Measurements from ENCODE around the gene ACOT11. TPM values are rescaled to one million over a fixed set of nuclear protein-coding genes. Genes with fewer than 3 reads are reported as not detected.

Gene ACOT11
- total and polyA plus RNA-seq, 2 of the 13 experiments (the other 11 are each of a cell fraction or from before 2014, with no cell fraction given), result 2.6 to 3.3 TPM

DNA sequence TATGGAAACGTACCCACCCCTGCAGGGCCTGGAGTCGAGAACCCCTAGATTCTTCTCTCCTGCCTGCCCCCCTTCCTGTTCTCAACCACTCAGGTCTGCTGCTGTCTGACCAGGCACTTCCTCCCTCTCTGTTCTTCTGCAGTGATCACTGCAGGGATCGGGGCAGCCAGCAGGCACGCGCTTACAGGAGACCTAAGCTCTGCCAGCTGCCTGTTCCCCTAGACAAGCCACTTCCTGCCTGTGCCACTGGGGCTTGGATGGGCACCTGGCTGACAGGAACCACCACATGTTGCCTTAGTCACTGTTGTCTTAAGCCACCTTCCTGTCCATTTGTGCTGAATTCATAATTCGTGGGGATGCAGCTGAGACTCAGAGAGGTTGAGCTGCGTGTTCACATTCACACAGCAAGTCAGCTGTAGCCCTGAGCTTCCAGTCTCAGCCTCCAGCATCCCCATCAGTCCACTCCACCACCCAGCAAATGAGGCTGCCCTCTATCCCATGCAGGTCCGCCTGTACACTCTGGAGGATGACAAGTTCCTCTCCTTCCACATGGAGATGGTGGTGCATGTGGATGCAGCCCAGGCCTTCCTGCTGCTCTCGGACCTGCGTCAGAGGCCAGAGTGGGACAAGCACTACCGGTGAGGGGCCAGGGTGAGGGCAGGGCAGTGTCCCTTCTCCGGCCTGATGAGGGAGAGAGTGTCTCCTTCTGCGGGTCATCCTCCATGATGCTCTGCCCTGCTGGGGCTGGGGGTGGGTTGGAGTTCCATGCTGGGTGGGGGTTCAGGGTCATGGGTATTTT is 56.7 kb downstream of the ACOT11 start:
- H3K27ac ChIP-seq (ENCODE audit: extremely low read length, insufficient read depth, low read length), result no peak overlapping the region
- H3K79me2 ChIP-seq (ENCODE audit: insufficient read depth, low read length), result no peaks in the 10 kb centered on the region
- no peaks in the 10 kb centered on the region for H3K36me3 ChIP-seq (replicated peaks in 1 of 2; ENCODE audit: control insufficient read depth in 1 of 2, insufficient read depth in 2 of 2, low read length in 2 of 2)
- no peaks in the 10 kb centered on the region for H3K9me3 ChIP-seq (ENCODE audit: low read length)
- TF ChIP-seq ZNF768 (CRISPR knock-in tag; IDR thresholded peaks at IDR 0.05) (peak; percentile 41; the same call in 1 of the 2 replicates), SKI (IDR thresholded peaks at IDR 0.05; ENCODE audit: partially characterized antibody) (no peak)
- H3K4me3 ChIP-seq (replicated peaks in 1 of 3; ENCODE audit: insufficient read depth in 1 of 3, low read depth in 2 of 3, low read length in 3 of 3), result no peak overlapping the region
- CTCF ChIA-PET (ENCODE audit: low intra/inter-chr PET ratio, low total read pairs), result no interaction called here
- H4K20me1 ChIP-seq (ENCODE audit: insufficient read depth, low read length), result no peaks in the 10 kb centered on the region
- DNase-seq (ENCODE audit: low spot score) (no peak), ATAC-seq (no peak), FAIRE-seq (no peak)
- H3K4me2 ChIP-seq (ENCODE audit: low read depth, low read length), result no peak overlapping the region
- intact Hi-C loops (cut with micrococcal nuclease; ENCODE audit: unreplicated experiment), result no loop called here
- peaks cover 14% of the 10 kb centered on the region for H3K4me1 ChIP-seq (ENCODE audit: insufficient read depth, low read length)
- no peaks in the 10 kb centered on the region for H3K27me3 ChIP-seq (ENCODE audit: control insufficient read depth in 1 of 2, insufficient read depth in 2 of 2, low read length in 2 of 2)
- POLR2A ChIA-PET, result no interaction called here
- no TSS peak for BruUV-seq (replicated peaks)
- in situ Hi-C loops (cut with HindIII; ENCODE audit: extremely low pct_ligation_motif_present, low pct_unique_long_range_greater_than_20kb), result no loop called here
- WGBS (ENCODE audit: low lambda C conversion rate), result 81% methylated on average over 9 of the region's 13 CpGs
- no peak overlapping the region for H2AFZ ChIP-seq (ENCODE audit: low read length)
- no peak overlapping the region for H3K9ac ChIP-seq (ENCODE audit: insufficient read depth, low read depth, low read length)

DNA sequence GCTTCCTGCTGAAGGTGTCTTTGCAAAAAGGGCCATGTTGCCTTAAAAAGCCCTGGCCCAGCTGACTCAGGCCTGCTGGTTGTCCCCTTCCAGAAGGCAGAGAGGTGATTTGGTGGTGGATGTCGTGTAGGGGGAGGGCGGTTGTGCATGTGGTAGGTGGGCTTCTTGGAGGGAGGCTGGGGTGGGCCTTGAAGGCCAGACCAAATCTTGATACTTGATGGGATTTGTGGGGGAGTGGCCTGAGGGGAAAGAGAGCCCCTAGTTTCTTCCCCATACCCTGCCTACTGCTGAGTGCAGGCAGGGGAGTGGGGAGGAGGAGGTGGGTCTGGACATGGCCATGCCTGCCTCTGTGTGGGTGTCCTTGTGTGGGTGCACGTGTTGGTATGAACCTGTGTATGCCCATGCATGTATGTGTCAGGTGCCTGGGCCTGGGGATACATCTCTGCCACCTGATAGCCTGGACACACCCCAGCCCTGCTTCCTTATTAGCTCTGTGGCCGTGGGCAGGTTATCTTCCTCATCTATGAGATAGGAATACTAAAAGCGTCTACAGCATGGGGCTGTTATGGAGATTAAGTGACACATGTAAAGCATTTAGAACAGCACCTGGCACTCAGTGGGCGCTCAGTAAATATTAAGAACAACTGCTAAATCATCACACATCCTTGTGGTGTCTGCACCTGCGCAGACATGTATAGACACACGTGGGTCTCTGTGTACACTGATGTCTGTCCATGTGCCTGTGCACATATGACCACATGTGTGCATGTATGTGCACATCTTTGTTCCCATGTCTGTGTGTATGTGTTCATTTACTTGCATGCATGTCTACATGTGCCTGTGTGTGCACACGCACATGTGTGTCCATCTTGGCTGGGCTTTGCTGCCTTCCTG is 58.3 kb downstream of the ACOT11 start:
- 88% methylated on average over 8 of the region's 9 CpGs for WGBS (ENCODE audit: low lambda C conversion rate)
- no peaks in the 10 kb centered on the region for H3K79me2 ChIP-seq (ENCODE audit: insufficient read depth, low read length)
- no peaks in the 10 kb centered on the region for H3K27me3 ChIP-seq (ENCODE audit: control insufficient read depth in 1 of 2, insufficient read depth in 2 of 2, low read length in 2 of 2)
- no peak for DNase-seq (ENCODE audit: low spot score)
- H3K9me3 ChIP-seq (ENCODE audit: low read length), result no peaks in the 10 kb centered on the region
- FAIRE-seq, result no peak
- H3K4me3 ChIP-seq (replicated peaks in 1 of 3; ENCODE audit: insufficient read depth in 1 of 3, low read depth in 2 of 3, low read length in 3 of 3), result no peak overlapping the region
- no peak overlapping the region for H3K9ac ChIP-seq (ENCODE audit: insufficient read depth, low read depth, low read length)
- intact Hi-C loops (cut with micrococcal nuclease; ENCODE audit: unreplicated experiment) (no loop called here), in situ Hi-C loops (cut with HindIII; ENCODE audit: extremely low pct_ligation_motif_present, low pct_unique_long_range_greater_than_20kb) (no loop called here)
- ChIA-PET POLR2A (no interaction called here), CTCF (ENCODE audit: low intra/inter-chr PET ratio, low total read pairs) (no interaction called here)
- no peak overlapping the region for H3K27ac ChIP-seq (ENCODE audit: extremely low read length, insufficient read depth, low read length)
- H2AFZ ChIP-seq (ENCODE audit: low read length), result no peak overlapping the region
- no peak overlapping the region for H3K4me2 ChIP-seq (ENCODE audit: low read depth, low read length)
- no peaks in the 10 kb centered on the region for H4K20me1 ChIP-seq (ENCODE audit: insufficient read depth, low read length)
- no TSS peak for BruUV-seq (replicated peaks)
- ATAC-seq, result no peak
- no peaks in the 10 kb centered on the region for H3K36me3 ChIP-seq (replicated peaks in 1 of 2; ENCODE audit: control insufficient read depth in 1 of 2, insufficient read depth in 2 of 2, low read length in 2 of 2)
- H3K4me1 ChIP-seq (ENCODE audit: insufficient read depth, low read length), result peaks cover 8% of the 10 kb centered on the region
- TF ChIP-seq, protein P1, sequence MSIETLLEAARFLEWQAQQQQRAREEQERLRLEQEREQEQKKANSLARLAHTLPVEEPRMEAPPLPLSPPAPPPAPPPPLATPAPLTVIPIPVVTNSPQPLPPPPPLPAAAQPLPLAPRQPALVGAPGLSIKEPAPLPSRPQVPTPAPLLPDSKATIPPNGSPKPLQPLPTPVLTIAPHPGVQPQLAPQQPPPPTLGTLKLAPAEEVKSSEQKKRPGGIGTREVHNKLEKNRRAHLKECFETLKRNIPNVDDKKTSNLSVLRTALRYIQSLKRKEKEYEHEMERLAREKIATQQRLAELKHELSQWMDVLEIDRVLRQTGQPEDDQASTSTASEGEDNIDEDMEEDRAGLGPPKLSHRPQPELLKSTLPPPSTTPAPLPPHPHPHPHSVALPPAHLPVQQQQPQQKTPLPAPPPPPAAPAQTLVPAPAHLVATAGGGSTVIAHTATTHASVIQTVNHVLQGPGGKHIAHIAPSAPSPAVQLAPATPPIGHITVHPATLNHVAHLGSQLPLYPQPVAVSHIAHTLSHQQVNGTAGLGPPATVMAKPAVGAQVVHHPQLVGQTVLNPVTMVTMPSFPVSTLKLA (IDR thresholded peaks at IDR 0.05), result peak; percentile 75
- TF ChIP-seq HBP1 (CRISPR knock-in tag; IDR thresholded peaks at IDR 0.05; ENCODE audit: low read depth) (no peak), TOPORS (CRISPR knock-in tag; IDR thresholded peaks at IDR 0.05) (no peak), ZFP36 (IDR thresholded peaks at IDR 0.05; ENCODE audit: borderline replicate concordance, low read depth, low read length, partially characterized antibody) (no peak)
- TF ChIP-seq, protein P2, sequence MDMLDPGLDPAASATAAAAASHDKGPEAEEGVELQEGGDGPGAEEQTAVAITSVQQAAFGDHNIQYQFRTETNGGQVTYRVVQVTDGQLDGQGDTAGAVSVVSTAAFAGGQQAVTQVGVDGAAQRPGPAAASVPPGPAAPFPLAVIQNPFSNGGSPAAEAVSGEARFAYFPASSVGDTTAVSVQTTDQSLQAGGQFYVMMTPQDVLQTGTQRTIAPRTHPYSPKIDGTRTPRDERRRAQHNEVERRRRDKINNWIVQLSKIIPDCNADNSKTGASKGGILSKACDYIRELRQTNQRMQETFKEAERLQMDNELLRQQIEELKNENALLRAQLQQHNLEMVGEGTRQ (IDR thresholded peaks at IDR 0.05; ENCODE audit: low read depth, low read length), result no peak
- TF ChIP-seq, protein P2 (CRISPR knock-in tag; IDR thresholded peaks at IDR 0.05; ENCODE audit: borderline replicate concordance), result no peak

Data from HepG2 (cell line).